Stomach (tissue), 9 donors: ENCODE data around the gene C20orf173. TPM values are rescaled to one million over a fixed set of nuclear protein-coding genes. Genes with fewer than 3 reads are reported as not detected.

Source experiments
- DNase-seq, 2 donors: peaks; one replicate each; pipeline versions ENCODE4 v3.0.0 to v3.0.0-alpha.2; 2013 to 2019
- H3K27ac ChIP-seq, 5 donors: fragments of 200-600 bp in 4 of 5; sonication (generic) in 4 of 5; one replicate each; pipeline ENCODE4 v1.5.1; 2013 to 2019; ENCODE audit warnings: mild to moderate bottlenecking in 1 of 5, moderate library complexity in 1 of 5
- H3K27me3 ChIP-seq, 3 donors: fragments of 200-600 bp; sonication (generic); one replicate each; pipeline ENCODE4 v1.5.1; 2017 to 2019; ENCODE audit warnings: mixed run types in 1 of 3
- H3K36me3 ChIP-seq, 4 donors: fragments of 200-600 bp; sonication (generic); 1 replicate in 3 of 4; 2 replicates in 1 of 4; pipeline ENCODE4 v1.5.1; 2016 to 2019
- H3K4me1 ChIP-seq, 4 donors: fragments of 200-600 bp; sonication (generic); one replicate each; pipeline ENCODE4 v1.5.1; 2016 to 2019
- H3K4me3 ChIP-seq, 4 donors: fragments of 200-600 bp; sonication (generic) in 3 of 4; one replicate each; pipeline ENCODE4 v1.5.1; 2016 to 2019; ENCODE audit warnings: mild to moderate bottlenecking in 1 of 4
- H3K9me3 ChIP-seq, 4 donors: fragments of 200-600 bp; sonication (generic); one replicate each; pipeline ENCODE4 v1.5.1; 2016 to 2019
- CTCF ChIP-seq, 7 experiments: fragments of 450-650 bp in 4 of 7; fragments of 200-600 bp in 3 of 7; sonication (generic) in 3 of 7; IDR thresholded peaks; one replicate each; pipeline ENCODE4 v1.5.1; 2016 to 2019; ENCODE audit warnings: antibody characterized with exemption in 7 of 7, control low read depth in 2 of 7, mild to moderate bottlenecking in 1 of 7
- EP300 ChIP-seq: sonication (generic); formaldehyde crosslinking; IDR thresholded peaks from one replicate; pipeline ENCODE4 v1.6.1; 2017; ENCODE audit warnings: antibody characterized with exemption
- POLR2A ChIP-seq, 4 donors: fragments of 450-650 bp; IDR thresholded peaks; one replicate each; pipeline ENCODE4 v1.6.1; 2016; ENCODE audit warnings: antibody characterized with exemption in 4 of 4, control low read depth in 2 of 4, mild to moderate bottlenecking in 1 of 4, moderate library complexity in 1 of 4
- POLR2AphosphoS5 ChIP-seq, 3 donors: sonication (generic); formaldehyde crosslinking; IDR thresholded peaks; one replicate each; pipeline ENCODE4 v1.6.1; 2016; ENCODE audit warnings: antibody characterized with exemption in 3 of 3
- WGBS, 5 donors: extraction: QIAGEN DNeasy Blood & Tissue Kit in 3 of 5; methylation state at CpG; one replicate each; pipeline versions ENCODE4 v1.1.5 to v1.1.7; 2013 to 2018; 5-methylcytosine and 5-hydroxymethylcytosine counted together
- intact Hi-C: fragments of 100-400 bp; cut with DNase I; formaldehyde crosslinking; loops from one replicate; pipeline ENCODE4 v1.15.1; 2023; ENCODE audit warnings: low total_unique reads
- polyA plus RNA-seq, 3 donors: library from polyadenylated mRNA; stranded (reverse); fragments of 200-250 nt; gene quantifications; one replicate each; pipeline ENCODE4 v1.2.3, GENCODE V29; 2013
- total RNA-seq, 5 donors: library from RNA; depleted of rRNA; stranded (reverse); fragments of >200 nt; gene quantifications; one replicate each; pipeline versions ENCODE4 v1.1.0 to v1.2.3, GENCODE V29; 2014 to 2016
- donor health status: healthy with polysubstance abuse.
- donor health status: Bipolar disorder and iron deficiency.
- donor health status: healthy.

C20orf173 gene
- total and polyA plus RNA-seq, 8 donors, result not detected

DNA sequence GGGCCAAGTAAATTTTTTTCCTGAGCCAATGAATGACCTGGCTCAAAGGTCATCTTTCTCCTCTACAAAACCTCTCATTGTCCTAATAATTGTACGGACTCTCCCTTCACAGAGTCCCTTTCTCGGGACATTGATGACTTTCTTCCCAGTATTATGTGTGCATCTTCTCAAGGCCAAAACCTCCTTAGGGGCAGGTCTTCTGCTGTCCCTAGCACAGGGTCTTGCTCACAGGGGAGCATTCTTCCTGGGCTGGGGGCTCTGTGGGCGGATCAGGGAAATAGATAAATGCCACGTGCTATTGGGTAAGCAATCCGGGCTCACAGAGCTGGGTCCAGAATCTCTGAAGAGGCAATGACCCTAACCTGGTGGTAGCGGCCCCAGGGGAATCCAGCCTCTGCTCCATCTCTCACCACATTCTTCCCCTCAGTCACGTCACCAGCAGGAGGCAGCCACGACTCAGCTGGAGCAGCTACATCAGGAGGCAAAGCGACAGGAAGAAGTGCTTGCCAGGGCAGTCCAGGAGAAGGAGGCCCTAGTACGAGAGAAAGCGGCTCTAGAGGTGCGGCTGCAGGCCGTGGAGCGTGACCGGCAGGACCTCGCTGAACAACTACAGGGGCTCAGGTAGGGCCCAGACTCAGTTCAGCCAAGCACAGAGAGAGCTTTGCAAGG, 50.5 kb downstream of the C20orf173 start:
- intact Hi-C loops, result no loop called here
- Histone ChIP-seq H3K36me3 (peaks cover 43 to 100% (median 95%) of the 10 kb centered on the region in 4 donors), H3K27me3 (no peaks in the 10 kb centered on the region), H3K9me3 (no peaks in the 10 kb centered on the region), H3K27ac (no peak overlapping the region), H3K4me3 (no peak overlapping the region), H3K4me1 (no peaks in the 10 kb centered on the region)
- DNase-seq, result no peak
- 83 to 91% (median 88%) methylated on average over 12 to 16 of the region's 16 CpGs for WGBS, 5 donors
- TF ChIP-seq POLR2A (IDR thresholded peaks at IDR 0.05) (no peak), EP300 (no peak), CTCF (IDR thresholded peaks at IDR 0.05) (no peak), POLR2AphosphoS5 (IDR thresholded peaks at IDR 0.05) (no peak)

Other genes starting within 250 kb of the C20orf173 start
- gene EIF6, start 244.9 kb downstream of the C20orf173 start, total RNA-seq, result 10 to 100 TPM; 16.3 to 99.5 (median 88.9) TPM
- gene EIF6, start 244.9 kb downstream of the C20orf173 start, polyA plus RNA-seq, result 100 to 1,000 TPM; 123 to 163 (median 163) TPM
- not detected for gene FAM83C, start 237.2 kb downstream of the C20orf173 start, total RNA-seq
- gene FAM83C, start 237.2 kb downstream of the C20orf173 start, polyA plus RNA-seq, result 1 to 10 TPM in 1 of 3 donors, not detected in 2; 6.5 TPM
- 100 to 1,000 TPM in 1 of 5 donors, 10 to 100 TPM in 3, 1 to 10 TPM in 1; 9.3 to 194 (median 25.6) TPM for gene UQCC1, start 117.7 kb downstream of the C20orf173 start, total RNA-seq
- 10 to 100 TPM; 13.9 to 27.7 (median 26.5) TPM for gene UQCC1, start 117.7 kb downstream of the C20orf173 start, polyA plus RNA-seq
- gene GDF5, start 91.4 kb downstream of the C20orf173 start, total RNA-seq, result under 1 TPM in 2 of 5 donors, not detected in 3; 0.18 to 0.58 TPM
- gene GDF5, start 91.4 kb downstream of the C20orf173 start, polyA plus RNA-seq, result under 1 TPM in 1 of 3 donors, not detected in 2; 0.33 TPM
- 10 to 100 TPM in 3 of 5 donors, 1 to 10 TPM in 2; 2.9 to 51.3 (median 19.3) TPM for gene CEP250, start 74.1 kb downstream of the C20orf173 start, total RNA-seq
- 1 to 10 TPM; 3.8 to 7.2 (median 6.6) TPM for gene CEP250, start 74.1 kb downstream of the C20orf173 start, polyA plus RNA-seq
- gene ERGIC3, start 12.4 kb upstream of the C20orf173 start, total RNA-seq, result 100 to 1,000 TPM in 4 of 5 donors, 10 to 100 TPM in 1; 32.1 to 302 (median 241) TPM
- 100 to 1,000 TPM; 194 to 227 (median 213) TPM for gene ERGIC3, start 12.4 kb upstream of the C20orf173 start, polyA plus RNA-seq
- gene SPAG4, start 86.2 kb upstream of the C20orf173 start, total RNA-seq, result 10 to 100 TPM in 1 of 5 donors, 1 to 10 TPM in 1, not detected in 3; 3.5 to 39.7 TPM
- 10 to 100 TPM in 1 of 3 donors, 1 to 10 TPM in 2; 2.9 to 10.5 (median 3.9) TPM for gene SPAG4, start 86.2 kb upstream of the C20orf173 start, polyA plus RNA-seq
- 100 to 1,000 TPM in 2 of 5 donors, 10 to 100 TPM in 3; 67.9 to 172 (median 98.0) TPM for gene CPNE1, start 135.2 kb upstream of the C20orf173 start, total RNA-seq
- gene CPNE1, start 135.2 kb upstream of the C20orf173 start, polyA plus RNA-seq, result 100 to 1,000 TPM in 2 of 3 donors, 10 to 100 TPM in 1; 83.6 to 137 (median 117) TPM
- gene RBM12, start 135.2 kb upstream of the C20orf173 start, total RNA-seq, result 100 to 1,000 TPM in 1 of 5 donors, 10 to 100 TPM in 4; 16.2 to 147 (median 47.7) TPM
- gene RBM12, start 135.2 kb upstream of the C20orf173 start, polyA plus RNA-seq, result 10 to 100 TPM in 1 of 3 donors, 1 to 10 TPM in 2; 7.9 to 13.3 (median 9.6) TPM
- gene NFS1, start 169.7 kb upstream of the C20orf173 start, total RNA-seq, result 10 to 100 TPM in 4 of 5 donors, under 1 TPM in 1; 0.58 to 54.2 (median 25.4) TPM
- gene NFS1, start 169.7 kb upstream of the C20orf173 start, polyA plus RNA-seq, result 10 to 100 TPM; 22.0 to 27.6 (median 22.8) TPM
- gene ROMO1, start 169.8 kb upstream of the C20orf173 start, total RNA-seq, result 100 to 1,000 TPM; 101 to 629 (median 179) TPM
- 100 to 1,000 TPM; 462 to 651 (median 513) TPM for gene ROMO1, start 169.8 kb upstream of the C20orf173 start, polyA plus RNA-seq
- gene RBM39, start 212.6 kb upstream of the C20orf173 start, total RNA-seq, result 100 to 1,000 TPM; 358 to 770 (median 579) TPM
- 100 to 1,000 TPM in 2 of 3 donors, 10 to 100 TPM in 1; 93.3 to 273 (median 119) TPM for gene RBM39, start 212.6 kb upstream of the C20orf173 start, polyA plus RNA-seq
- gene PHF20, start 242.4 kb upstream of the C20orf173 start, total RNA-seq, result 100 to 1,000 TPM in 1 of 5 donors, 10 to 100 TPM in 4; 22.6 to 135 (median 58.0) TPM
- 10 to 100 TPM; 18.3 to 27.3 (median 20.4) TPM for gene PHF20, start 242.4 kb upstream of the C20orf173 start, polyA plus RNA-seq